ENCODE results near the gene KIFAP3.

KIFAP3 gene

GRCh38 chr1:169901115-169901514 is 173.4 kb downstream of the KIFAP3 start:
- Histone ChIP-seq H3K27ac (no peak overlapping the region), H2AFZ (no peak overlapping the region), H3K27me3 (ENCODE audit: control insufficient read depth, insufficient read depth, low read length) (no peaks in the 10 kb centered on the region), H3K79me2 (no peaks in the 10 kb centered on the region), H3K4me1 (no peaks in the 10 kb centered on the region), H3K9me3 (ENCODE audit: control insufficient read depth, low read length) (no peaks in the 10 kb centered on the region), H3K9ac (no peak overlapping the region), H3K4me2 (ENCODE audit: low read length) (no peak overlapping the region), H3K36me3 (ENCODE audit: control insufficient read depth, insufficient read depth, low read length) (no peaks in the 10 kb centered on the region), H3K4me3 (ENCODE audit: low read depth, low read length) (no peak overlapping the region)
- no peak for TF ChIP-seq CTCF (IDR thresholded peaks at IDR 0.05)

GRCh38 chr1:169900571-169900970 is 173.9 kb downstream of the KIFAP3 start:
- no peaks in the 10 kb centered on the region for H3K9me3 ChIP-seq (ENCODE audit: control insufficient read depth, low read length)
- H3K79me2 ChIP-seq, result no peaks in the 10 kb centered on the region
- H2AFZ ChIP-seq, result no peak overlapping the region
- H3K27ac ChIP-seq, result no peak overlapping the region
- no peak overlapping the region for H3K4me3 ChIP-seq (ENCODE audit: low read depth, low read length)
- TF ChIP-seq CTCF (IDR thresholded peaks at IDR 0.05), result no peak
- H3K36me3 ChIP-seq (ENCODE audit: control insufficient read depth, insufficient read depth, low read length), result no peaks in the 10 kb centered on the region
- H3K9ac ChIP-seq, result no peak overlapping the region
- no peaks in the 10 kb centered on the region for H3K27me3 ChIP-seq (ENCODE audit: control insufficient read depth, insufficient read depth, low read length)
- no peak overlapping the region for H3K4me2 ChIP-seq (ENCODE audit: low read length)
- no peaks in the 10 kb centered on the region for H3K4me1 ChIP-seq

GRCh38 chr1:169899519-169900217 is 174.8 kb downstream of the KIFAP3 start:
- Histone ChIP-seq H3K79me2 (no peaks in the 10 kb centered on the region), H3K9ac (no peak overlapping the region), H3K27me3 (ENCODE audit: control insufficient read depth, insufficient read depth, low read length) (no peaks in the 10 kb centered on the region), H2AFZ (no peak overlapping the region), H3K4me3 (ENCODE audit: low read depth, low read length) (no peak overlapping the region), H3K9me3 (ENCODE audit: control insufficient read depth, low read length) (no peaks in the 10 kb centered on the region), H3K4me1 (no peaks in the 10 kb centered on the region), H3K36me3 (ENCODE audit: control insufficient read depth, insufficient read depth, low read length) (no peaks in the 10 kb centered on the region), H3K4me2 (ENCODE audit: low read length) (no peak overlapping the region), H3K27ac (no peak overlapping the region)
- TF ChIP-seq CTCF (IDR thresholded peaks at IDR 0.05), result no peak

- Histone ChIP-seq H3K27ac (no peak overlapping the region), H3K79me2 (no peaks in the 10 kb centered on the region), H3K27me3 (ENCODE audit: control insufficient read depth, insufficient read depth, low read length) (no peaks in the 10 kb centered on the region), H3K9me3 (ENCODE audit: control insufficient read depth, low read length) (no peaks in the 10 kb centered on the region), H3K4me1 (no peaks in the 10 kb centered on the region), H3K36me3 (ENCODE audit: control insufficient read depth, insufficient read depth, low read length) (no peaks in the 10 kb centered on the region), H3K4me2 (ENCODE audit: low read length) (no peak overlapping the region), H2AFZ (no peak overlapping the region), H3K4me3 (ENCODE audit: low read depth, low read length) (no peak overlapping the region), H3K9ac (no peak overlapping the region)
- no peak for TF ChIP-seq CTCF (IDR thresholded peaks at IDR 0.05)
Observed at GRCh38 chr1:169896013-169896412, 178.5 kb downstream of the KIFAP3 start.

Measured in parathyroid adenoma (tissue), 2 donors.